Measurements from ENCODE around the gene CCND1. TPM values are rescaled to one million over a fixed set of nuclear protein-coding genes. Genes with fewer than 3 reads are reported as not detected.

Gene CCND1
- total RNA-seq, 1 experiment from 2014 or later = 868 TPM

- peak overlapping the region; percentile 98 for H3K4me2 ChIP-seq (ENCODE audit: low read length)
- H2AFZ ChIP-seq (ENCODE audit: low read length) = peak overlapping the region; percentile 50
- H3K27me3 ChIP-seq (ENCODE audit: low read length) = no peaks in the 10 kb centered on the region
- no peak for TF ChIP-seq CTCF (conservative IDR thresholded peaks at IDR 0.05; ENCODE audit: low read depth, low read length)
- TF ChIP-seq EZH2phosphoT487 (IDR thresholded peaks at IDR 0.05; ENCODE audit: borderline replicate concordance, low read length) = no peak
- TF ChIP-seq EZH2 (IDR thresholded peaks at IDR 0.05; ENCODE audit: low read length, unreplicated experiment) = no peak
- peaks cover 64% of the 10 kb centered on the region for H3K79me2 ChIP-seq (ENCODE audit: low read length)
- ChIA-PET CTCF (interaction anchor here (0.7 kb wide), 1 partner anchor 538 kb away, joined by 3 read pairs; no protein-coding TSS in a partner anchor), POLR2A (ENCODE audit: unreplicated experiment) (no interaction called here)
- H3K9ac ChIP-seq (ENCODE audit: low read length) = peak overlapping the region; percentile 97
- peak overlapping the region; percentile 84 for H3K27ac ChIP-seq (ENCODE audit: low read length)
- intact Hi-C loops (cut with micrococcal nuclease) = no loop called here
- DNase-seq (peak; percentile 35), ATAC-seq (no peak)
- no peaks in the 10 kb centered on the region for H3K9me2 ChIP-seq (replicated peaks; ENCODE audit: low read length)
- H3K9me3 ChIP-seq (ENCODE audit: low read length) = no peaks in the 10 kb centered on the region
- no peaks in the 10 kb centered on the region for H3F3A ChIP-seq (ENCODE audit: low read length, unreplicated experiment)
- peak overlapping the region; percentile 99 for H3K4me3 ChIP-seq (ENCODE audit: low read length)
- peaks cover 44% of the 10 kb centered on the region for H3K4me1 ChIP-seq (ENCODE audit: insufficient read depth, low read length)
- H3K36me3 ChIP-seq (ENCODE audit: low read depth, low read length) = peaks cover 33% of the 10 kb centered on the region
- peaks cover 39% of the 10 kb centered on the region for H4K20me1 ChIP-seq (ENCODE audit: low read length)
- TSS peak; percentile 63 for BruUV-seq (replicated peaks)
Measured at GRCh38 chr11:69640260-69640994, 529 bp upstream of the CCND1 start.

- peaks cover 79% of the 10 kb centered on the region for H3K79me2 ChIP-seq (ENCODE audit: low read length)
- peaks cover 42% of the 10 kb centered on the region for H3K36me3 ChIP-seq (ENCODE audit: low read depth, low read length)
- H4K20me1 ChIP-seq (ENCODE audit: low read length) = peaks cover 54% of the 10 kb centered on the region
- intact Hi-C loops (cut with micrococcal nuclease) = loop anchor here (1.0 kb wide), 1 partner anchor 520 kb away; no protein-coding TSS in a partner anchor
- H3K9me2 ChIP-seq (replicated peaks; ENCODE audit: low read length) = no peaks in the 10 kb centered on the region
- no TSS peak for BruUV-seq (replicated peaks)
- peak overlapping the region; percentile 96 for H3K4me2 ChIP-seq (ENCODE audit: low read length)
- H3K4me3 ChIP-seq (ENCODE audit: low read length) = peak overlapping the region; percentile 99
- H3K9me3 ChIP-seq (ENCODE audit: low read length) = no peaks in the 10 kb centered on the region
- H3K4me1 ChIP-seq (ENCODE audit: insufficient read depth, low read length) = peaks cover 39% of the 10 kb centered on the region
- ATAC-seq = no peak
- no peaks in the 10 kb centered on the region for H3K27me3 ChIP-seq (ENCODE audit: low read length)
- no peak for TF ChIP-seq CTCF (conservative IDR thresholded peaks at IDR 0.05; ENCODE audit: low read depth, low read length)
- TF ChIP-seq EZH2phosphoT487 (IDR thresholded peaks at IDR 0.05; ENCODE audit: borderline replicate concordance, low read length) = no peak
- no peak for TF ChIP-seq EZH2 (IDR thresholded peaks at IDR 0.05; ENCODE audit: low read length, unreplicated experiment)
- POLR2A ChIA-PET (ENCODE audit: unreplicated experiment) = no interaction called here
- DNase-seq = peak; percentile 28
- peak overlapping the region; percentile 84 for H3K27ac ChIP-seq (ENCODE audit: low read length)
- H2AFZ ChIP-seq (ENCODE audit: low read length) = no peak overlapping the region
- H3F3A ChIP-seq (ENCODE audit: low read length, unreplicated experiment) = peaks cover 7% of the 10 kb centered on the region
- H3K9ac ChIP-seq (ENCODE audit: low read length) = peak overlapping the region; percentile 97
- CTCF ChIA-PET = interaction anchor here (0.7 kb wide), 1 partner anchor 33 kb away, joined by 3 read pairs; no protein-coding TSS in a partner anchor
Measured at GRCh38 chr11:69641681-69642548, 959 bp downstream of the CCND1 start.

Data from PC-3 (cell line).